NCI-H146 (cell line): ENCODE measurements around the gene WSB1.
A peak's percentile ranks its signal among the peaks of the same experiment; 100 is the strongest.
"Not testable (repeated sequence)": the region's sequence is repeated elsewhere in the genome, so short reads cannot be mapped to it uniquely, and the experiment has no call there.

ENCODE experiments used
- DNase-seq: peaks from one replicate; lab custom pipeline; 2025; lab: John Stamatoyannopoulos, UW

Gene WSB1, protein sequence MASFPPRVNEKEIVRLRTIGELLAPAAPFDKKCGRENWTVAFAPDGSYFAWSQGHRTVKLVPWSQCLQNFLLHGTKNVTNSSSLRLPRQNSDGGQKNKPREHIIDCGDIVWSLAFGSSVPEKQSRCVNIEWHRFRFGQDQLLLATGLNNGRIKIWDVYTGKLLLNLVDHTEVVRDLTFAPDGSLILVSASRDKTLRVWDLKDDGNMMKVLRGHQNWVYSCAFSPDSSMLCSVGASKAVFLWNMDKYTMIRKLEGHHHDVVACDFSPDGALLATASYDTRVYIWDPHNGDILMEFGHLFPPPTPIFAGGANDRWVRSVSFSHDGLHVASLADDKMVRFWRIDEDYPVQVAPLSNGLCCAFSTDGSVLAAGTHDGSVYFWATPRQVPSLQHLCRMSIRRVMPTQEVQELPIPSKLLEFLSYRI

DNA sequence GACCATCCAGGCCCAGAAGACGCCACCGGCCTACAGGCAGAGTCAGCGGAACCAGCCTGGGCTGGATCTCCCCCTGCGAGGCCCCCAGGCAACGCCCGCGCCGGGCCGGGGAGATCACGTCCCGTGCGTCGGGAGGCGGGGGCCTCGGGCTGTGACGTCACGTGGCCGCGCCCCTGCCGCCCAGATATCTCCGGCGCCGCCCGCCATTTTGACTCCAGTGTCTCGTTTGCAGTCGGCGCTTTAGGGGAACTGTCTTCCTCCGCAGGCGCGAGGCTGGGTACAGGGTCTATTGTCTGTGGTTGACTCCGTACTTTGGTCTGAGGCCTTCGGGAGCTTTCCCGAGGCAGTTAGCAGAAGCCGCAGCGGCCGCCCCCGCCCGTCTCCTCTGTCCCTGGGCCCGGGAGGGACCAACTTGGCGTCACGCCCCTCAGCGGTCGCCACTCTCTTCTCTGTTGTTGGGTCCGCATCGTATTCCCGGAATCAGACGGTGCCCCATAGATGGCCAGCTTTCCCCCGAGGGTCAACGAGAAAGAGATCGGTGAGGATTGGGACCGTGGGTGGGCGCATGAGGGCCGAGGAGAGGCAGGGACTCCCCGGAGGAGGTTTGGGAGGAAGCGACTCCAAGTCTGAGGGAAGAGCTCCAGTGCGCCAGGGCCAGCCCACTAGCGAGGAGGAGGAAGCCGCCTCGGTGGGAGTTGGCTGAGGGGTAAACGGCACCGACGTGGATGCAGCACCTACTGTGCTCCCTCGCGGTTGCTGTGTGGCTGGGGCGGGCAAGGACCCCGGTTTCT, at the start of gene WSB1:
WSB1 (plus strand) TSS at position 217 of the 791 bp plus-strand sequence; CDS start at position 499, 282 bp downstream.
- DNase-seq, result peak; percentile 92

DNA sequence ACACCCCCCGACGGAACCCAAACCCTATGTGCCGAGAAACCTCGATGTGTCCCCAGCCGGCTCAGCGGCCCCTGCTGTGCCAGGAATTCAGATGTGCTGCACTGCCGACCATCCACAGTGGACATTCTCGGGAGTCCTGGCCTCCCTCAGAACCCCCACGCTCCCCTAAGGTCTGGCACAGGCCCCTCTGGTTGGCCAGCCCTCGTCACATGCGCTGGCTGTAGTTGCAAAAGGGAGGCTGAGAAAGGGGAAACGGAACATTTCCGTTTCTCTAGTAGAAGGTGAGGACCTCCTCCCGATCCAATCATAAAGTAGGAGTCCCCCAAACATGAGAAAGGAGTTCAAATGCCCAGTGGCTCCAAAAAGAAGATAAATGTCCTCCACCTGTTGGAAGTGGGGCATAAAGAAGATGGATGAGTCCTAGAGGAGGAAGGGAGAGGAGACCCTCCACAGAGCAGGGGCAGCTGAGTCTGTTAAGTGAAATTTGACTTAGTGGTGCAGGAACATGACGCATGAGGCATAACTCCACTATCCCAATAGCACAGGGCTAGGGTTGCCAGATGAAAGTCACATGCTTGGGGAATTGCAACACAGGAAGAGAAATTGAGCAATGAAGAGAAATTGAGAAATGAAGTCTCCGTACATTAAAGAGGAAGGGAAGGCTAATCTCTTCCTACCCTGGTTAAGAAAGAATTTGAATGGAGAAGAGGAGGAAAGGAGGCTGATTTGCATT, 49.3 kb upstream of the WSB1 start:
- no peak for DNase-seq

DNA sequence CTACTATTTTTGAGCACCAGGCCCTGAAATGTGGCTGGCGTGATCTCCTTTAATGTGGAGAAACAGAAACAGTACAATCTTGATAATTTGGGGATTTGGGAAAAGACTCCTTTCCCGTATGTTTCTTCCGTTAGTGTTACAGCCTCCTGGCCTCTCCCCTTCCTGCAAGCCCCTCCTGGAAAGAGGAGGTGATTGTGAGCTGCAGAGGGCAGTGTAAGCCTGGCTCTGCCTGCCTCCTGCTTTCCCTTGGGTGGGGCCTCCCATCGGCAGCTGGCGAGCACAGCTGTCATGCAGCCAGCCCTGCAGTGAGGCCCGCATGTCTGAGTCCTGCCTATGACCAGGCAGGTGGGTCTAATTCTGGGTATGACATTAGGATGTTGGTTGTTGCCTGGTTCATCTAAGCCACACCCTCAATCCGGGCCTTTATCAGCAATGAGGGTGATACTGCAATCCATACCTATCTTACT, 48.7 kb upstream of the WSB1 start:
- peak; percentile 87 for DNase-seq

DNA sequence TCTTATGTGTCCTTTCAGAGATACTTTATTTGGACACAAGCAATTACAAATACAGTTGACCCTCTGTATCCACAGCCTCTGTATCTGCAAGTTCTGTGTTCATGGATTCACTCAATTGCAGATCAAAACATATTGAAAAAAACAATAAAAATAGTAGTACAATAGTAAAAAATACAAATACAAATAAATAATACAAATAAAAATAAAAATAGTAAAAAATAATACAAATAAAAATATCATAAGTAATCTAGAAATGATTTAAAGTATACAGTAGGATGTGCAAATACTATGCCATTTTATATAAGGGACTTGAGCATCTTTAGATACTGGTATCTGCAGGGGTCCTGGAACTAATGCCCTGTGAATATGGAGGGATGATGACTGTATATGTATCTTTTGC, 47.4 kb upstream of the WSB1 start:
- DNase-seq, result no peak

DNA sequence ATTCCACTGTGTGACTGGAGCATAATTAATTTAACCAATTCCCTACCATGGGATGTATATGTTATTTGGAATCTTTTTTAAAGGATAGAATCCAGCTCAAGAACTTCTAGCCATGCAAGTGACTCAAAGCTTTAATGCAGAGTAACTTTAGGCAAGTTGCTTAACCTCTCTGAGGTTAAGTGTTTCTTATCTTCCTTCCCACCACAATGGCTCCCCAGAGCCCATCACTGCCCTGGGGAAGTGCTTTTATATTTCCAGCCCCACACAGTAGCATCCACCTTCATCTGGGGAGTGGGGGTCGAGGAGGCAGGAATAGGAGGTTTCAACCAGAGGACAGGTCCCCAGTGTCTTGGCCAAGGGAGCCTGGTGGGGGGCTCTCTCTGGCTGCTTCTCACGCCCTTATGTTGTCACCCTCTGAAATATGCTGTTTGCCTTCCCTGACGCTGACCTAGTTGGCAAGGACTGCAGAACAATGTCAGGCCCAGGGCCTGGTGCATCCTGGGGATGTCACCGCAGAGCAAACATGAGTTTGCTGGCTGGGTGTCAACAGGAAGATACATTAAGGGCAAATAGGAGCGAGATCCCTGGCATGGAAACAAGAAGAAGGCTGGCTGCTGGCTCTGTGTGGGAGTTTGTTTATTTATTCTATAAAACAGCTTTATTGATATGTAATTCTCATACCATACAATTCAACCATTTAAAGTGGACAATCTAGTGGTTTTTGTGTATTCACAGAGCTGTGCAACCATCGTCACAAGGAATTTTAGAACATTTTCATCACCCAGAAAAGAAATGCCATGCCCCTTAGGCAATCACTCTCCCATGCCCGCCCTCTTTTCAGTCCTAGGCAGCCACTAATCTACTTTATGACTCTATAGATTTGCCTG, 46.6 kb upstream of the WSB1 start:
- DNase-seq, result peak; percentile 22

DNA sequence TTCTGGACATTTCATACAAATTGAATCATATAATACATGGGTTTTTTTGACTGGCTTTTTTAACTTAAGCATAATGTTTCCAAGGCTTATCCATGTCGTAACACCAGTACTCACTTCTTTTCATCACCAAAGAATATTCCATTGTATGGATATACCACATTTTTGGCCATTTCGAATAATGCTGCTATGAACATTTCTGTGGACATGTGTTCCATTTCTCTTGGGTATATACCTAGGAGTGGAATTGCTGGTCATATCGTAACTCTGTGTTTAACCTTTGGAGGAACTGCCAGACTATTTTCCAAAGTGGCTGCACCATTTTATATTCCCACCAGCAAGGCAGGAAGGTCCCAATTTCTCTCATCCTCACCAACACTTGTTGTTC, 46.0 kb upstream of the WSB1 start:
- no peak for DNase-seq

DNA sequence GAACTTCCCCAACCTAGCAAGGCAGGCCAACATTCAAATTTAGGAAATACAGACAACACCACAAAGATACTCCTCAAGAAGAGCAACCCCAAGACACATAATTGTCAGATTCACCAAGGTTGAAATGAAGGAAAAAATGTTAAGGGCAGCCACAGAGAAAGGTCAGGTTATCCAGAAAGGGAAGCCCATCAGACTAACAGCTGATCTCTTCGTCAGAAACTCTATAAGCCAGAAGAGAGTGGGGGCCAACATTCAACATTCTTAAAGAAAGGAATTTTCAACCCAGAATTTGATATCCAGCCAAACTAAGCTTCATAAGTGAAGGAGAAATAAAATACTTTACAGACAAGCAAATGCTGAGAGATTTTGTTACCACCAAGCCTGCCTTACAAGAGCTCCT, 43.1 kb upstream of the WSB1 start:
- not testable (repeated sequence) for DNase-seq

DNA sequence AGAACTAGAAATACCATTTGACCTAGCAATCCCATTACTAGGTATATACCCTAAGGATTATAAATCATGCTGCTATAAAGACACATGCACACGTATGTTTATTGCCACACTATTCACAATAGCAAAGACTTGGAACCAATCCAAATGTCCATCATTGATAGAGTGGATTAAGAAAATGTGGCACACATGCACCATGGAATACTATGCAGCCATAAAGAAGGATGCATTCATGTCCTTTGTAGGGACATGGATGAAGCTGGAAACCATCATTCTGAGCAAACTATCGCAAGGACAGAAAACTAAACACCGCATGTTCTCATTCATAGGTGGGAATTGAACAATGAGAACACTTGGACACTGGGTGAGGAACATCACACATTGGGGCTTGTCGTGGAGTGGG, 39.1 kb upstream of the WSB1 start:
- not testable (repeated sequence) for DNase-seq

DNA sequence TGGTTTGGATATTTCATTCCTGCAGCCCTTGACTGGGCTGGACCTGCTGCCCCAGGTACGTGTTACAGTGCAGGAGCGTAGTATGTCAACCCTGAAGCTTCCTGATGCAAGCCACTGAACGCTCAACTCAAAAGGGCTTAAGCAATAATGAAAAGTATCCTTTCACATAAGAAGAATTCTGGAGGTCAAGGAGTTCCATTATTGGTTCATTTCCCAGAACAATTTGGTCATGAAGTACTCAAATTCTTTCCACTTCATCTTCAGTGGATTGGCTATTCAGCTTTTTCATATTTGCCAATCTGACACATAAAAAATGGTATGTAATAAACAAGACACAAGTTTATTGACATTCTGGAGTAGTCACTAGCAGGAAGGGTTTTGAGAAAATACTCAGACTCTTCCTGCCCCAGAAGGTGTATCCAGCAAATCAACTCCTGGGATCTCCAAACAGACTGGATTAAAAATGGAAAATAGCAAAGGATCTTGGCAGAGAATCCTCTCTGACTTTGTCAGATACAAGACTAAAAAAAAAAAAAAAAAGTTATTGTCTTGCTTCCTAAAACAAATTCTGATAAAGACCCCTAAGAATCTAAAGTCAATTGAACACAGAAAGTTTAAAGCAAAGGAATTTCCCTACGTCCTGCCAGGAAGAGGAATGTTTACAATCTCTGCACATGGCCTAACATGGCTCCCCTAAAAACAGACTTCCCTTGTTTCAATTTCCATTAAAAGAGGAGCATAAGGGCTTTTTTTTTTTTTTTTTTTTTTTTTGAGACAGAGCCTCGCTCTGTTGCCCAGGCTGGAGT, 37.5 kb upstream of the WSB1 start:
- DNase-seq, result no peak

DNA sequence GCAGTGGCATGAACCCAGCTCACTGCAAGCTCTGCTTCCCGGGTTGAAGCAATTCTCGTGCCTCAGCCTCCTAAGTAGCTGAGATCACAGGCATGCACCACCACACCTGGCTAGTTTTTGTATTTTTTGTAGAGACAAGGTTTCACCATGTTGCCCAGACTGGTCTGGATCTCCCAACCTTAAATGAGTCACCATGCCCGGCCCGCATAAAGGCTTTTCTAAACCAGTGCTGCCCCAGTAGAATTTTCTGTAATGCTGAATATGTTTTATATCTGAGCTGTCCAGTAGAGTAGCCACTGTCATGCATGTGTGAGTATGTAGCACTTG, 36.9 kb upstream of the WSB1 start:
- DNase-seq, result no peak

DNA sequence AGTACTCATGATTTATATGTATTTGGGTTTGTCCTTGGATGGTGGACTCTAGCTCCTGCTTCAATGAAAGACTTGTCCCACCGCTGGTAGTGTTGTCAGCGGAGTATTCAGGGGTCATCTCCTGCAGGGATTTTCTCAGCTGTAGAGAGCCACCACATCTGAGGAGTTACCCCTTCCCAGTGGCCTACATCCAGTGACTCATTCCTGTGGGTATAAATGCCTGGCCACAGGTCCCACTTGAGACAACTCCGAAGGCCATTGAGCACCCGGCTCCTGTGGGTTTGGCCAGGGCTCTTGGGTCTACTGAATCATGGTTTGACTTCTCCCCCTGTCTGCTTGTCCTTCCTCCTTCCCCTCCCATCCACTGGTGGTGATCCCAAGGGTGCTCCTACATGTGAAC, 34.6 kb upstream of the WSB1 start:
- no peak for DNase-seq

DNA sequence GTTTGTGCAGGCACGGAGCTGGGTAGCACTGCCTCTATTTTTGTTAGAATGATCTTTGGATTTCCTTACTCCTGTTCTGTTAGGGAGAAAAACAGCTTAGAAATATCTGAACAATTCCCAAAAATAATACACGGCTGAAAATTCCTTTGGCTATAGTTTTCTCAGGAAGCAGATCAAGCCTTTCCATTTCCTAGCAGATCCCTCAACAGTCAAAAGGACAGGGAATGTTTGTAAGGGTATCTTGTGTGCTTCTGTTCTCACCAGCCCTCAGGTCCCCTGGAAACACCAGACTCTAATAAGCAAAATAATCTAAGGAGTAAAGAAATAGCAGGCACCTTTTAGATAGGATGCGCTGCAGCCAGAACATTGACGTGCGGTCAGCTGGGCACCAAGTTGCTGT, 30.5 kb upstream of the WSB1 start:
- no peak for DNase-seq

DNA sequence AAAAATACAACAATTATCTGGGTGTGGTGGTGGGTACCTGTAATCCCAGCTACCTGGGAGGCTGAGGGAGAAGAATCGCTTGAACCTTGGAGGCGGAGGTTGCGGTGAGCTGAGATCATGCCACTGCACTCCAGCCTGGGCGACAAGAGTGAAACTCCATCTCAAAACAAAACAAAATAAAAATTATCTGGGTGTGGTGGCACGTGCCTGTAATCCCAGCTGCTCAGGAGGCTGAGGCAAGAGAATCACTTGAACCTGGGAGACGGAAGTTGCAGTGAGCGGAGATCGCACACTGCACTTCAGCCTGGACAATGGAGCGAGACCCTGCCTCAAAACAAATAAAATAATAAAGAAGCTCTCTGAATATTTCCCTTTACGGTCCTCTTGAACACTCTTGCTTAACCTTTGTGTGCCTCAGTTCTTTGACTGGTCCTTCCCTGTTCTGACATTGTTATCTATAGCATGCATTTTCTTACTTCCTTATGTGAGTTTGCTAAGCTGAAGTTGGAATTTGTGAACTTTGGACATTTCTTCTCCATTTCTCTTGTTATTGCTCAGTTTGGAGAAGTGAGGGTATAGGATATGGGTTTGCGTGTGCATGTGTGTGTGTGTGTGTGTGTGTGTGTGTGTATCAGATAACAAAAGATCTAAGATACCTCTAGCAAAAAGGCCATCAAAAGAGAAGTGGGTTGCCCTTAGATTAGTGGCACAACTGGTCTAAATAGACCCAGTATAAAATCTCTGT, 29.7 kb upstream of the WSB1 start:
- no peak for DNase-seq

DNA sequence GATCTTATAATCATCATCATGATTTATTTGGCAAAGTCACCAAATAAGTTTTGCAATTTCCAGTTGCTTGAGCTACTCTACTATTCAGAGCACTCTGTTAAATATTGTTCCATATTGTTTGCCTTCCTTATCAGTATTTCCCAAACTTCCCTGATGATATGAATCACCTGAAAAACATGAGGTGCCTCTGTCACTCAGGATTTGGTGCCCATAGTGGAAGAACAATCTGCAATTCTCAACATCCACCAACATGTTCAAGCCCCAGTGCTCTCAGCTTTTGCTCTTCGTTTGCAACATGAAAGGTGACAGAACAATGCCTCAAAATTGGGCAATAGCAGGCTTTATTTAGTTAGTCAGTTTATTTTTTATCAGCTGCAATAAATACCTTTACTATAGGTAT, 28.6 kb upstream of the WSB1 start:
- DNase-seq, result no peak

DNA sequence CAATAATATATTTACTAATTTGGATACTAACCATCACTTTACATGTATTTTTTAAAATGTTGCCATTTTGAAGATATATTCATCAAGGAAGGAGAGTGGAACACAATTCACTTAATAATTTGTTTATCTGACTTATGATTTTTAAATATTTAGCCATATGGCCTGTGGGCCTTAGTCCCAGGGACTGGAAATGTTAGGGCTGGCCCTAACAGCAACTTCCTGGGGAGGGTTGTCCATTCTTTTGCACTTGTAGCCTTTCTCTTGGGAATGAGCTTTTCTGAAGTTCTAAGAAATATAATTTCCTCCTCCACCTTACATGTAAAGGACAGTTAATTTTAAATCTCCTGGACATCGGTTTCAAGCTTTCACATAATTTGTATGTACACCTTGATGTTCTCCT, 27.7 kb upstream of the WSB1 start:
- DNase-seq, result no peak

DNA sequence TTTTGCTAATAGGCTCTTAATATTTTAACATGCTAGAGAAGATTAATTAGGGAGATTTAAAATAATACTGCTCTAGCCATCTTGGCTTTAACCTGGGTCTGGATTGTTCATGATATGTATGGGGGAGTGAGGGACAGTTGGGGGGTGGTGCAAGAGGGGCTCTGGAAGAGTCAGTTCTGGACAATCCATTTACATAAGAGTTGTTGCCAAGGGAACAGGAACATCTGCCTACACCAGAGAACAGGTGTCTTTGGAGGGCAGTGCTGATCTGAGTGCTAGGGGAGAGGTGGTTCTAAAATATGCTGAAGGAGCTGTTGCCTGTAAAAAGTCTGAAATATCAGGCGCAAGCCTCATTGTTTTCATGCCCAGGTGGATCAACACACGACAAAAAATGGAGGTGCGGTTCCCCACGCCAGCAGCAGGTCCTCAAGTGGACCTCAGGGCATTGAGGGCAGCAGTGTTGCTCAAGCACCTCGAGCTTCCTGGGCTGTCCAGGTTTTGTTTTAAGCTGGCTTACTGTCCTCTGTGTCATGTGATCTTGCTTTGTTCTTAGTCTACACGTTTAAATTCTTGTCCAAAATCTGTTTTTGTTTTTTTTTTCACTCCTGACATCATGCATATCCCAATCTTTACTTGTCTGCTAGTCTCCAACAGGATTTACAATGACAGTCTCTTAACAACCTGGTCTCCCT, 25.4 kb upstream of the WSB1 start:
- peak; percentile 54 for DNase-seq

DNA sequence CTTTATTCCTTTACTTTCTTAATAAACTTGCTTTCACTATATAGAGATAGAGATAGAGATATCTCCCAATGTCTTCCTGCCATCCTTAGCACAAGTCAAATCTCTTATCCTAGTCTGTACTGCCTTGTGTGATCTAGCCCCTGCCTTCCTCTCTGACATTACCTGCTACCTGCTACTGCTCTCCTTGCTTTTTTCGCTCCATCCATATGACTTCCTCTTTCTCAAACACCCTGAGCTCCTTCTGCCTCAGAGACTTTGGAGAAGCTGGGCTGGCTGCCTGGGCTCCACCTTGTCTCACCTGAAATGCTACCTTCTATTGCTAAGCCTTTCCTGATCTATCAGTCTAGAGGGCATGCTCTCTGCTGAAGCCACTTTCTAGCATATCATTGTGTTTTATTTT, 24.7 kb upstream of the WSB1 start:
- no peak for DNase-seq

DNA sequence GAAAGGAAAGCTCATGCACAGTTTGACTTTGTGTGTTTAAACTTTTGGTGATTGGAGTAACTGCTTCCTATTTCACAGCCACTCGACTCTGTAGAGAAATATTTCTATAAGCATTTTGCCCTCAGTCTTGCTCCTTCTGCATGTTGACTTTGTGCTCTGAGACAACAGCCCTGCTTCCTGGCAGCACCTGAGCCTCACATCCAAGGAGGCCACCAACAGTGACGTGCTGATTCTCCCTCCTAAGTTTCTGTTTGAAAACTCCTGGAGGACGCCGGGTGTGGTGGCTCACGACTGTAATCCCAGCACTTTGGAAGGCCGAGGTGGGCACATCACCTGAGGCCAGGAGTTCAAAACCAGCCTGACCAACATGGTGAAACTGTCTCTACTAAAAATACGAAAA, 23.9 kb upstream of the WSB1 start:
- DNase-seq, result no peak

DNA sequence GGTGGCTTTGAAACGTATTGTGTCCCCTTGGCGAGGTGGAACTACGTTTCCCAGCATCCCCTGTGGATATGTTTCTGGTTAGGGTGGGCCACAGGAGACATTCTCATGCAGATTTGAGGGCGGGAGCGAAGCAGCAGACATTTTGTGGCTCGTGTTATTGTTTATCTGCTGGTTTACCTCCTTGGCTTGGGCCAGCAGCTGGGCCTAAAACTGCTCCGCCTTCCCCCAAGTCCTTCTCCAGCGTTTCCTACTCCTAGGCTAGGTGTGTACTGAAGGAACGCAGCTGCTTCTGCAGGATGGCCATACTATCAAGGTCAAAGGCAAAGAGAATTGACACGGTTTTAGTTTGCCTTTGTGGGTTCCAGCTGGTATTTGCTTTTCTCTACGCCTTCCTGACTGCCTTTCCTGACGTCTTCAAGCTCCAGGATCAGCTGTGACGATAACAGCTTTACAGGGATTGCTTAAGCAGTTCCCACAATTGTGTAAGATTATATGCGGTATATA, 17.2 kb upstream of the WSB1 start:
- DNase-seq, result peak; percentile 21
